Measurements from ENCODE around the gene TMEM59.

- TF ChIP-seq POLR2AphosphoS5 (IDR thresholded peaks at IDR 0.05) (no peak), CTCF (IDR thresholded peaks at IDR 0.05) (no peak), POLR2A (IDR thresholded peaks at IDR 0.05) (no peak), EP300 (IDR thresholded peaks at IDR 0.05) (no peak)
Measured at GRCh38 chr1:54008876-54009275, 44.1 kb downstream of the TMEM59 start.

Measured in suprapubic skin (tissue), 4 donors.